Measurements from ENCODE around the gene TRAFD1.
A peak's percentile ranks its signal among the peaks of the same experiment; 100 is the strongest.

TRAFD1 gene

DNA sequence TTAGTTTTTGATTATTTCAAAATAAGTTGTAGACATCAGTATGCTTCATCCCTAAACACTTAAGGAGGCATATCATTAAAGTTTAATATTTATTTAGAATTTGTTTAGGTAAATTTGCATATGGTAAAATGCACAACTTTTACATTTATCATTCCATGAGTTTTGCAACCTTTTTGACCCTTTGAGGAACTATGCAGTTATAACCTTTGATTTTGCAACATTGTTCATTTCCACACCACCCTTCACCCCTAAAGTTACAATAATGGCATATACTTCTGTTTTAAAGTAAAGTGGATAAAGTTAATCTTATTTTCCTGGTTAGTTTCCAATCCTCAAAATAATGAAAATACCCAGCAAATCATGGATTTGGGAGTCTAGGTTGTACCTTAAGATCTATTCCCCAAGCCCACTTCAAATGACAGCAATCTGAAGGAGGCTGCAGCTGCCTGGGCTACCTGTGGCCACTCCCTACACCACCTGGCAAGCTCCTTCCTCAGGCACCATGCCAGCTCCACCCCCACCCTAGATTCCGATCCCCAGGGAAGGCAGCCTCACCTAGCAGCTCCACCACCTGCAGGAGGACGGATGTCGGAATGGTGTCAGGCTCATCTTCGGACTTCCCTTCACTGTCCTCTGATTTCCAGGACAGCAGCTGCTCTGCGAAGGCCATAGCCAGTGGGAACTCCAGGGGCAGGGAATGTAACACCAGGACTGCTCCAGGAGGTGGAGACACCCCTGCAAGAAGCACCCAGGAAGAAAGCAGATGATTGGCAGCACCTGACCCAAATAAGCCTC is 65.1 kb downstream of the TRAFD1 start:
- peaks cover 61% of the 10 kb centered on the region for H3K36me3 ChIP-seq (ENCODE audit: insufficient read depth, insufficient read length, low read length)
- H3K9ac ChIP-seq (ENCODE audit: insufficient read length, low read depth), result peak overlapping the region; percentile 16
- H3K4me3 ChIP-seq (ENCODE audit: insufficient read length, low read depth), result no peak overlapping the region
- H3K9me3 ChIP-seq (ENCODE audit: insufficient read depth, low read length), result no peaks in the 10 kb centered on the region
- no peak for DNase-seq (ENCODE audit: low read depth, low spot score)
- H3K27me3 ChIP-seq (ENCODE audit: insufficient read depth, insufficient read length), result no peaks in the 10 kb centered on the region
- TF ChIP-seq ZNF274 (IDR thresholded peaks at IDR 0.05; ENCODE audit: low read depth, low read length) (no peak), SUZ12 (IDR thresholded peaks at IDR 0.05; ENCODE audit: extremely low read depth, insufficient read depth, insufficient read length) (no peak), YY1 (IDR thresholded peaks at IDR 0.05; ENCODE audit: insufficient read depth, insufficient read length) (no peak)
- H3K4me1 ChIP-seq (ENCODE audit: insufficient read depth, insufficient read length), result peaks cover 1% of the 10 kb centered on the region

DNA sequence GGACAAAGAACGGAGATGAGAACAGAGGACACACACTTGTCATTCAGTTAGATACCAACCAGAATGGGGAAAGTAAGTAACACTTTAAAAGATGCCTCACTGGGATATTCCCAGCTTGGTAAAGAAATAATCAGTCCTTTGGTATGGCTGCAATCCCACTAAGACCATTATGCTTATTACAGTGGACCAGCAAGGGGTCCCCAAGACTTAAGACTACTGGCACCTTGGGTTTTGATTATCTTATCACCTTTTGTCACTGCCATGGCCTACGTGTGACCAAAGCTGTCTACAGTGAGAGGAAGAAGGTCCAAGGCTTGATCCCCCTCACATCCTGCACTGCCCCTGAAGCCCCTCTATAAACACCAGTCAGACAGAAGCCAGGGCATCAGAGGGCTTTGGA is 65.8 kb downstream of the TRAFD1 start:
- no peak for DNase-seq (ENCODE audit: low read depth, low spot score)
- TF ChIP-seq SUZ12 (IDR thresholded peaks at IDR 0.05; ENCODE audit: extremely low read depth, insufficient read depth, insufficient read length) (no peak), ZNF274 (IDR thresholded peaks at IDR 0.05; ENCODE audit: low read depth, low read length) (no peak), YY1 (IDR thresholded peaks at IDR 0.05; ENCODE audit: insufficient read depth, insufficient read length) (no peak)
- Histone ChIP-seq H3K4me3 (ENCODE audit: insufficient read length, low read depth) (no peak overlapping the region), H3K27me3 (ENCODE audit: insufficient read depth, insufficient read length) (no peaks in the 10 kb centered on the region), H3K36me3 (ENCODE audit: insufficient read depth, insufficient read length, low read length) (peaks cover 59% of the 10 kb centered on the region), H3K9ac (ENCODE audit: insufficient read length, low read depth) (no peak overlapping the region), H3K4me1 (ENCODE audit: insufficient read depth, insufficient read length) (no peaks in the 10 kb centered on the region), H3K9me3 (ENCODE audit: insufficient read depth, low read length) (no peaks in the 10 kb centered on the region)

DNA sequence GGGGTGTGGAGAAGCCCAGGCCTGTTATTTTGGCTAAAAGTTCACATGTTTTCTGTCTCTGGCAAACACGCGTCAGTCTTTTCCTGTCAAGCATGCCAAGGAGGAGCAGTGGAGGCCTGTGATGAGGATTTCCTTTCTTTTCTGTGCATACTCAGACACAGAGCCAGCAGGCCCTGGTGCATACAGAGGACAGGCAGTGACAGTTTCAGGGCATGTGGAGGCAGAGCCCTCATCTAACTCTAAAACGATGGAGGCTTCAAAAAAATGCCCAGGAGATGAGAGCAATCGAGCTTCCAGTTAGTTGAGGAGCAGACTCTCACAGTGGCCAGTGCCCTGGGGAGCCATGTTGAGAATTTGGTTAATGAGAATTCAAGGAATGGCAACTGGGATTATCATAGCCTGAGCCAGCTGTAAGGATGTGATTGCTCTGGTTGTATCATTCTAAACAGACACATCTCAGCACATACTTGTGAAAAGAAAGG is 66.5 kb downstream of the TRAFD1 start:
- H3K36me3 ChIP-seq (ENCODE audit: insufficient read depth, insufficient read length, low read length), result peaks cover 59% of the 10 kb centered on the region
- H3K27me3 ChIP-seq (ENCODE audit: insufficient read depth, insufficient read length), result no peaks in the 10 kb centered on the region
- H3K9me3 ChIP-seq (ENCODE audit: insufficient read depth, low read length), result no peaks in the 10 kb centered on the region
- H3K9ac ChIP-seq (ENCODE audit: insufficient read length, low read depth), result no peak overlapping the region
- DNase-seq (ENCODE audit: low read depth, low spot score), result no peak
- H3K4me3 ChIP-seq (ENCODE audit: insufficient read length, low read depth), result no peak overlapping the region
- no peaks in the 10 kb centered on the region for H3K4me1 ChIP-seq (ENCODE audit: insufficient read depth, insufficient read length)
- TF ChIP-seq YY1 (IDR thresholded peaks at IDR 0.05; ENCODE audit: insufficient read depth, insufficient read length) (no peak), SUZ12 (IDR thresholded peaks at IDR 0.05; ENCODE audit: extremely low read depth, insufficient read depth, insufficient read length) (no peak), ZNF274 (IDR thresholded peaks at IDR 0.05; ENCODE audit: low read depth, low read length) (no peak)

DNA sequence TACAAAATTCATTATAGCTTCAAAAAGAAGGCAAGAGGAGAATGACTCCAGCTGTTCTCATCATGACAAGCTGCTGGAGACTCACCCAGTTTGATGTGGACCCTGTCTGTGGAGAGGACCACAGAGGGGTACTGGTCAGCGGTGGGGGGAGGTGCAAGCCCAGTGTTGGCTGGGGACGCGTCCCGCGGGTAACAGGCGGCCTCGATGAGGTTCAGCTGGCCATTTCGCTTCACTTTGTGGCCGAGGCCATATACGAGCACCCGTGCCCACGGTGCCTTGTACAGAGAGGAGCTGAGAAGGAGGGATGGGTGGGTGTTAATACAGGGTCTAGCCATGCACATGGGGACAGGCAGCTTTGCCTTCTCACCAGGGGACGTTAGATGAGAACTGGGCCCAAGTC is 67.1 kb downstream of the TRAFD1 start:
- H3K27me3 ChIP-seq (ENCODE audit: insufficient read depth, insufficient read length), result no peaks in the 10 kb centered on the region
- DNase-seq (ENCODE audit: low read depth, low spot score), result no peak
- H3K36me3 ChIP-seq (ENCODE audit: insufficient read depth, insufficient read length, low read length), result peaks cover 63% of the 10 kb centered on the region
- H3K9me3 ChIP-seq (ENCODE audit: insufficient read depth, low read length), result no peaks in the 10 kb centered on the region
- H3K4me3 ChIP-seq (ENCODE audit: insufficient read length, low read depth), result no peak overlapping the region
- H3K4me1 ChIP-seq (ENCODE audit: insufficient read depth, insufficient read length), result no peaks in the 10 kb centered on the region
- H3K9ac ChIP-seq (ENCODE audit: insufficient read length, low read depth), result no peak overlapping the region
- TF ChIP-seq ZNF274 (IDR thresholded peaks at IDR 0.05; ENCODE audit: low read depth, low read length), result no peak
- TF ChIP-seq SUZ12 (IDR thresholded peaks at IDR 0.05; ENCODE audit: extremely low read depth, insufficient read depth, insufficient read length), result no peak
- TF ChIP-seq YY1 (IDR thresholded peaks at IDR 0.05; ENCODE audit: insufficient read depth, insufficient read length), result no peak

DNA sequence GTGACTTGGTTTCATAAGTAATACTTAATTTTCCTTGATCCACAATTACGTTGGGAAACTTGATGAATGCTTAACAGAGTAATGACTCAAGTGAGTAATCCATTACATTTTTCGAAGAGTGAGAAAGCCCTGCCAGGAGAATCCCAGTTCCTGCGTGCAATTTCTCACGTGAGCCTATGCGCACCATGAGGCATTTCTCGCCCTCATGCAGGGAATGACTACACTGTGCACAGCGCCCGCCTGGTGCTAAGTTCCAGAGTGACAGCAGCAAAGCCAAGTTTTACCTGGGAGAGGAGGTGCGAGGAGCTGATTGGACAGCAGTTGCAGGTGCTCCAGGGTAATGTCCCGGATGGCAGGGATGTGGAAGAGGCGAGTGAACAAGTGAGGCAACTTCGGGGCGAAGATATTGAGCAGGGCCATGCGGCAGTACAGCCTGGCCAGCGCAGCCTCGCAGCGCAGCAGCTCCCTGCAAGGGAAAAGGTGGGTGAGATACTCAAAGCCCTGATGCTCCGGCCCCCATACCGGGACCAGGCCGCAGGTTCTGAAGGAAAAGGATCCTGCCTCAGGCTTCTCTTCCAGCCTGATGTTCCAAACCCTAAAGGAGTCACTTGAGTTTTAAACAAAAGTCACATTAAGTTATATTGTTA is 69.4 kb downstream of the TRAFD1 start:
- DNase-seq (ENCODE audit: low read depth, low spot score), result no peak
- no peaks in the 10 kb centered on the region for H3K27me3 ChIP-seq (ENCODE audit: insufficient read depth, insufficient read length)
- H3K9ac ChIP-seq (ENCODE audit: insufficient read length, low read depth), result no peak overlapping the region
- H3K4me3 ChIP-seq (ENCODE audit: insufficient read length, low read depth), result no peak overlapping the region
- H3K36me3 ChIP-seq (ENCODE audit: insufficient read depth, insufficient read length, low read length), result peaks cover 67% of the 10 kb centered on the region
- peaks cover 3% of the 10 kb centered on the region for H3K4me1 ChIP-seq (ENCODE audit: insufficient read depth, insufficient read length)
- no peaks in the 10 kb centered on the region for H3K9me3 ChIP-seq (ENCODE audit: insufficient read depth, low read length)
- TF ChIP-seq YY1 (IDR thresholded peaks at IDR 0.05; ENCODE audit: insufficient read depth, insufficient read length) (no peak), ZNF274 (IDR thresholded peaks at IDR 0.05; ENCODE audit: low read depth, low read length) (no peak), SUZ12 (IDR thresholded peaks at IDR 0.05; ENCODE audit: extremely low read depth, insufficient read depth, insufficient read length) (no peak)

DNA sequence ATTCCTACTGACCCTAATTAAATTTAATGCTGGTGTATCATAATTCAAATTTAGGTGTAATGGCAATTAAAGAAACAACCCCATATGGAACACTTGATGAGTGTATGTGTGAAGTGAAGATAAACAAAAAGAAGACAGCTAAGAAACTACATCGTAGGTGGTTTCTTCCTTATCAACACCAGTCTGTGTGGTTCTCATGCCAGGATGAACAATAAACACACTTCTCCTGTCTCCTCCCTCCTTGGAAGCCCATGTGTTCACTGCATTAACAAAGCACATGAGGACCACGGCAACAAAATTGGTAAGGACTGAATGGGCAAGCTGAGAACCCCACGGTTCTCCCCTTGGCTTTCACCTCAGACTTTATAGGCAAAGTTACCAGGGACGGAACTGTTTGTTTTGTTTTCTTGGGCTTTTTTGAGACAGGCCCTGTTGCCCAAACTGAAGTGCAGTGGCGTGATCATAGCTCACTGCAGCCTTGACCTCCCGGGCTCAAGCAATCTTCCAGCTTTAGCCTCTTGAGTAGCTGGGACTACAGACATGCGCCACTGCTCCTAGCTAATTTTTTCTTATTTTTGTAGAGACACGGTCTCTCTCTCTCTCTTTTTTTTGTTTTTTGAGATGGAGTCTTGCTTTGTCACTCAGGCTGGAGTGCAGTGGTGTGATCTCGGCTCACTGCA is 71.0 kb downstream of the TRAFD1 start:
- Histone ChIP-seq H3K36me3 (ENCODE audit: insufficient read depth, insufficient read length, low read length) (peaks cover 65% of the 10 kb centered on the region), H3K9me3 (ENCODE audit: insufficient read depth, low read length) (no peaks in the 10 kb centered on the region), H3K4me1 (ENCODE audit: insufficient read depth, insufficient read length) (peaks cover 3% of the 10 kb centered on the region), H3K4me3 (ENCODE audit: insufficient read length, low read depth) (no peak overlapping the region), H3K27me3 (ENCODE audit: insufficient read depth, insufficient read length) (no peaks in the 10 kb centered on the region), H3K9ac (ENCODE audit: insufficient read length, low read depth) (no peak overlapping the region)
- no peak for DNase-seq (ENCODE audit: low read depth, low spot score)
- no peak for TF ChIP-seq ZNF274 (IDR thresholded peaks at IDR 0.05; ENCODE audit: low read depth, low read length)

All from NT2/D1 (cell line).